Dedifferentiated amniotic fluid mesenchymal stem cell (primary cell): ENCODE data around the gene ZSWIM3.

Experiments
- DNase-seq: peaks from one replicate; pipeline ENCODE4 v3.0.0-alpha.2; 2016; ENCODE audit errors: extremely low spot score

Gene ZSWIM3

DNA sequence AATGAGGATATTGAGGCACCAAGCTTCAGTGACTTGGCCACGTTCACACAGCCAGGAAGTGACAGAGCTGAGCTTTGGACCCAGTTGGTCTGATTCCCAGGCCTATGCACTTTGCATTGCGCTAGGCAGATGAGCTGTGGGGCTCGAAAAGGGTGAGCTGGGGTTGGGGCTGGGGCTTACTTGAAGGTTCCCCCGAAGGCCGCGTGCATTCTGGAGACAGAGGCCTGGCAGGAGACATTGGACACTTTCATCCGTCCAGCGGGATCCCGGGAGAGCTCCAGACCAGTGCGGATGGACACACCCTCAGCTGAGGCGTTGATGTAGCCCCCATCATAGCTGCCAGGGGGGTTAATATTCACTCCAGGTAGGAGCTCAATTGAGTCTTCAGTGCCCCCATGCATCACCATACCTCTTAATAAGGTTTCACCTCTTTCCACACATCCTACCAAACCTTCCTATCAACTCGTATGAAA is 52.0 kb downstream of the ZSWIM3 start:
- DNase-seq: no peak

- DNase-seq: no peak
These were observed 52.6 kb downstream of the ZSWIM3 start for GRCh38 chr20:45909817-45910669.

GRCh38 chr20:45910670-45911485 is 53.5 kb downstream of the ZSWIM3 start:
- DNase-seq: peak; percentile 97

DNA sequence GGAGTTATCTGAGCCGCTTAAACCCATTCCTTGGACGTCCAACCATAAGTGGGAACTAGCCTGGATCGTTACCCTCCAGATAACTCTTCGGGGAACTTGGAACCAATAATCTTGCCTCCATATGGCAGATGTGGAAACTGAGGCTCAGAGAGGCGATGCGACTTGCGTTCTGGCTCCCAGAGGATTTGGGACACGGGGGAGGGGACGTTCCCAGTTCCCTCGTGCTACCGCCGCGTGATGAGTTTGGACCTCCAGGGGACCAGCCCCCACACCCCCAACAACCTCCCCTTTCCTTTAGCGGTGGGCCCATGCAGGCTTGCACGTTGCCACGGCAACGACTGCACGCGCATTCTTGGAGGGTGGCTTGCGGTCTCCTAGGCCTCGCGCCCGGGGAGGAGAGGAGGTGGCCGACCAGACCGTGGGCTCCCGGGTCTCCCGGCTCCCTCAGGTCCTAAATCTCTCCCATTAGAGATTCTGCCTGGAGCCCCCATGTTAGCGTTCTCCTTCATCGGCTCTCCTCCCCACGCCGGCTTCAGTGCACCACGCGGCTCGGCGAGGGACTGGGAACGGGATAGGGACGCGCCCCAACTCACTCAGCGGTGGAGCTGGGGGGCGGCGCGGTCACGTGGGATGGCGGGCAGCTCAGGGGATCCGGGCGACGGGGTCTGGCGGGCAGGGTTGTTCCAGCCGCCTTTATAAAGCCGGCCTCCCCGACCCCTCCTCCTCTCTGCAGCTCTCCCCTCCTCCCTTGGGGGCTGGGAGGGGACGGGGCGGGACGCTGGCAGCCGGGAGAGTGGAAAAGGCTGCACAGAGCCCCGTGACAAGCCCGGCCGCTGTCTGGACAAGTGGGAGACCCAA is 54.3 kb downstream of the ZSWIM3 start, which contains the start of gene PLTP:
Gene PLTP (minus strand): TSS at position 670 of the 858 bp plus-strand sequence. CDS start 703 bp downstream, outside the sequence.
- DNase-seq: no peak

- DNase-seq: no peak
These were observed 54.9 kb downstream of the ZSWIM3 start for GRCh38 chr20:45912344-45912682.

- no peak for DNase-seq
These were observed 55.7 kb downstream of the ZSWIM3 start for GRCh38 chr20:45913116-45913515.

DNA sequence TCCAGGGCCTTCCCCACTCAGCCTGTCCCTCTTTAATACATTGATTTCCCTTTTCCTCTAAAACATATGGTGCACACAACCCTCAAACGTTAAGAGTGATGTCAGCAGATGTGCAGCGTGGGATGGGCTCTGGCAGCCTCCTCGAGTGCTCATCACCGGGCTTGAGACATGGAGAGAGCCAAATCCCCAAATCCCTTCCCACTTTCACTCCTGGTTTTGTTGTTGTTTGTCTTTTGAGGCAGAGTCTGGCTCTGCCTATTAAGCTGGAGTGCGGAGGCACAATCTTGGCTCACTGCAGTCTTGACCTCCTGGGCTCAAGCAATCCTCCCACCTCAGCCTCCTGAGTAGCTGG is 60.4 kb downstream of the ZSWIM3 start:
- DNase-seq: no peak

DNA sequence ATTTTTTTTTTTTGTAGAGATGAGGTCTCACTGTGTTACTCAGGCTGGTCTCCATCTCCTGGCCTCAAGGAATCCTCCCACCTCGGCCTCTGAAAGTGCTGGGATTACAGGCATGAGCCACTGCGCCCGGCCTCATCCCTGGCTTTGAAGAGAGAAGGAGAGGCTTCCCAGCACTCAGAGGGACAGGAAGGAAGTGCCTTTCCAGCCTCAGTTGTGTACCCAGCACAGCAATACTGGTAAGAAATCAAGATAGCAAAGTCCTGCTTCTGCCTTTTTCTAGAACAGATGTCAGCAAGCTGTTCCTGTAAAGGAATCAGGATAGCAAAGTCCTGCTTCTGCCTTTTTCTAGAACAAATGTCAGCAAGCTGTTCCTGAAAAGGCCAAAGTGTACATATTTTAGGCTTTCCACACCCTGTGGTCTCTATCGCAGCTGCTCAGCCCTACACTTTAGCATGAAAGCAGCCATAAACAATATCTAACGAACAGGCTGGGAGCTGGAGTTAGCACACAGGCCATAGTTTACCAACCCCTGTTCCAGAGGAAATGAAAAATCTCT is 60.8 kb downstream of the ZSWIM3 start:
- DNase-seq: no peak

GRCh38 chr20:45918779-45919537 is 61.5 kb downstream of the ZSWIM3 start:
- DNase-seq: no peak

DNA sequence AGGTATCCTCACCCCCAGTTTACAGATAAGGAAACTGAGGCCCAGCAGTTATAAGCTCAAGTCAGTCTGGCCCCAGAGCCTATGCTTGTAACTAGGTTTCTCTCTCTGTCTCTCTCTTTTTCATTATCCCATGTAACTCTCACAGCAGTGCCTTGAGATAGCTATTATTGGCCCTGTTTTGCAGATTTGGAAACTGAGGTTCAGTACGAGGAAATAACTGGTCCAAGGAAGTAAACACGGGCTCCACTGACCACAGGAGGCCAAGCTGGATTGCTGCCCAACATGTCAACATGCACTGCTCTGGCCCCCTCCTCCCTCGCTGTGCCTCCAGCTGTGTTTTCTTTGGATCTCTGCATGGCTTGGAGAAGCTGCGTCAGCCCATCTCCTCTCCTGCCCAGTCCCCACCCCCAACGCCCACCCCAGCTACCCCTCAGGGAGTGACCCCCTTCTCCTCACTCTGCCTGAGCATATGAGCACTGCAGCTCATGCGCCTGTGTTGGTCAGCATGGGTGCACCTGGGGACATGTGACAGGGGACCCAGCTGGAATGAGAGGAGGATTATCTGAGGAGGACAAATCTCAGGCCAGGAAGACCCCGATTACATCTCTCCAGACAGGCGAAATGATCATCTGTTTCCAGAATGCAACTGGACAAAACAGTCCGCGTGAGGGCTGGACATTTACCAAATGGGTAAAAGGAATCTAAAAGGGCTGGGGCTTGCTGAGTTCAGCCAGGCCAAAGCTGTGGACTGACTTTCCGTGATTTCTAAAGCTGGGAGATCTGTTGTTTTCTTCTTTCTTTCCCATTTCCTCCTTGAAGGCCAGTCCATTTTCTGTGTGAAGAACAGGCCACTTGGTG is 62.4 kb downstream of the ZSWIM3 start:
- no peak for DNase-seq

DNA sequence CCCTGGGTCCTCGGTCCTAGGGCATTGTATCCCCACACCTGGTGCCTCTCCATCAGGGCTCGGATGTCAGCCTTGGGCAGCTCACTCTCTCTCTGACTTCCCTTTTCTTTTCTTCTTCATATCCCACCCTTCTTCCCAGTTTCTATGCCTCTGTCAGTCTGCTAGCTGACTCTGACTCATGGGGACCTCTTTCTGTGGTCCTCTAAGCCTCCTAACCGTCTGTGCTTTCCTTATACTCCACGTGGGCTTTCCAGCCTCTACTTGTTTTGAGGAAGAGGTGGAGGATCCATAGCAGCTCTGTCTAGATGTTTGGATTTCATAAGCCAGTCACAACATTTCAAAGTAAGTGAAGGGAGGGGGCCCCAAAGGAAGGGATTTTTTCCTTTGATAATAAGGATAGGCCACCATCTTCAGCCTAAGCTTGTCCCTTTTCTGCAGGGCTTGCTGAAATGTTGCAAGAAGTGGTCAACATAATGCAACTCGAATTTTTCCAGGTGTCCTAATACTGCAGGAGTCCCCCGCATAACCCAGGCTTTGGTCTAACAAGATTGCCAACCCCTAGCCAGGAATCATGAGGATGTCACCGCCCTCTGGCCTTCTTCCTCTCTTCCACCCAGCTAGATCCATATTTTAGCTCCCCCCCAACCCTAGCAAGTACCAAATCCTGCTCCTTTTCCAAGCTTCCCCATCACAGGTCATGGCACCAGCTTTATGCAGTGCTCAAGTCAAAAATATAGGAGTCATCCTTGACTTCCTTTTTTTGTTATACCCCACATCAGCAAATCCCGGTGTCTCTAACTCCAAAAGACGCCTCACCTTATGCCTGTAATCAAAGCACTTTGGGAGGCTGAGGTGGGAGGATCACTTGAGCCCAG is 63.3 kb downstream of the ZSWIM3 start:
- DNase-seq: no peak

DNA sequence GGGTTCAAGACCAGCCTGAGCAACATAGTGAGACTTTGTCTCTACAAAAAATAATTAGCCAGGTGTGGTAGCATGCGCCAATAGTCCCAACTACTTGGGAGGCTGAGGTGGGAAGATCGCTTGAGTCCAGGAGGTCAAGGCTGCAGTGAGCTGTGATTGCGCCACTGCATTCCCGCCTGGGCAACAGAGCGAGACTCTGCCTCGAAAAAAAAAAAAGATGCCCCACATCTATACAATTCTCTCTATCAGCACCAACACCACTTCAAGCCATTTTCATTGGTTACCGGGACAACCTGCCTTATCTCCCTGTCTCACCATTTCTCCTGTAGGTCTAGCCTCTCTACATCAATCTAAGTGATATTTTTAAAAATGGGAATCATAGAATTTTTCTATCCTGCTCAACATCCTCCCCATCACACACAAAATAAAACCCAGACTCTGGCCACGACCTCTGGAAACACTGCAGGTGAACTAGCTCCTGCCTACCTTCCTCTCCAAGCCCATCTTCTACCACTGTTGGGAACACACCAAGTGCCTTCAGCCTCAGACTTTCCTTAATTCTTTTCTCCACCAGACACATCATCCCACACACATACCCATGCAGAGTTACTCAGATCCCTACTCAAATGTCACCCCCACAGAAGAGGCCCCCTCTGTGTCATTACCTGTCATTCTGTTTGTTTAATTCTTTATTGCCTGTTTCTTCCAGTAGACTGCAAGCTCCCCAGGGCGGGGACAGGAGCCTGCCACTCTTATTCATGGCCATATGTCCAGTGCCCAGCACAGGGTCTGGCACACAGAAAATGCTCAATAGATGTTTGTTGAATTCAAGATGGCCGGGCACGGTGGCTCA is 64.1 kb downstream of the ZSWIM3 start:
- no peak for DNase-seq

- no peak for DNase-seq
These were observed 67.2 kb downstream of the ZSWIM3 start for GRCh38 chr20:45924391-45925261.

- DNase-seq: no peak
These were observed 68.5 kb downstream of the ZSWIM3 start for GRCh38 chr20:45925821-45926506.

DNA sequence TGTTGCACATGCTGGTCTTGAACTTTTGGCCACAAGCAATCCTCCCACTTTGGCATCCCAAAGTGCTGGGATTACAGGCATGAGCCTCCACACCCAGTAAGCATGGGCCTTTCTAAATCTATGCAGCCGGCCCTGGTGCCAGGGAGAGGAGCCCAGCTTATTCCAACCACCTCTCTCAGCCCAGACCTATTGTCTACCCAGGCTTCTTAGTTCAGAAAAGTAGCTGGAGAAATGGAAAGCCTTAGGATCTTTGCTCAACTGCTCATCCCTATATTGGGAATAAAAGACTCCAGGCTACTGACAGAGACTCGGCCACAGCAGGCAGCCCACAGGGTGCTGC is 69.3 kb downstream of the ZSWIM3 start:
- no peak for DNase-seq

DNA sequence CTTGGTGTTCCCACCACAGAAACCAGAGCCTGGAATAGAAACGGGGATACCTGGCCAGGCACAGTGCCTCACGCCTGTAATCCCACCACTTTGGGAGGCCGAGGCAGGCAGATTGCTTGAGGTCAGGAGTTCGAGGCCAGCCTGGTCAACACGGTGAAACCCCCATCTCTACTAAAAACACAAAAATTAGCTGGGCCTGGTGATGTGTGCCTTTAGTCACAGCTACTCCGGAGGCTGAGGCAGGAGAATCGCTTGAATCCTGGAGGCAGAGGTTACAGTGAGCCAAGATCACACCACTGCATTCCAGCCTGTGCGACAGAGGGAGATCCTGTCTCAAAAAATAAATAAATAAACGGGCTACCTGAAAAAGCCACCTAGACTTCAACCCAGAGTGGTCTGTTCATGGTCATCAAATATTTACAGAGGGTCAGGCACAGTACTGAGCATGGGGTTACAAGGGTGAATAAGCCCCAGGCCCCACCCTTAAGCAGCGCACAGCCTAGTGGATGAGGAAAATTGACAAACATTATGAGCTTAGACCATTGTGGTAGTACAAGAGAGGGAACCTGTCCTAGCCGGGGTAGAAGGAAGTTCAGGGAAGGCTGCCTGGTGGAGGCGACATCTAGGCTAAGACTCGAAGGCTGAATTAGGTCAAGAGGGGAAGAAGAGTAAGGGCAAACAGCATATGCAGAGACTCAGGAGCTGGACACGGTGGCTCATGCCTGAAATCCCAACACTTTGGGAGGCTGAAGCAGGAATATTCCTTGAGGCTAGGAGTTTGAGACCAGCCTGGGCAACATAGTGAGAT is 69.9 kb downstream of the ZSWIM3 start:
- no peak for DNase-seq
